GM12875 (cell line): ENCODE measurements around the gene COPB1.

Experiments
- H3K4me3 ChIP-seq: one replicate; pipeline ENCODE4 v1.5.1; 2011; ENCODE audit warnings: low read depth, low read length, control low read depth
- CTCF ChIP-seq: IDR thresholded peaks from 2 replicates; pipeline ENCODE4 v1.5.1; 2011; ENCODE audit warnings: low read depth, mild to moderate bottlenecking, control low read depth, inconsistent platforms, low read length, moderate library complexity, borderline replicate concordance; ENCODE audit not compliant: insufficient read depth

The COPB1 gene

GRCh38 chr11:14499560-14500180, at the start of gene COPB1:
Gene COPB1 (minus strand): TSS chr11:14499811. CDS start chr11:14498928, 883 bp downstream.
- TF ChIP-seq CTCF, result no peak
- peak within 1 kb of the TSS; percentile 87 for H3K4me3 ChIP-seq

- no peak overlapping the region for H3K4me3 ChIP-seq
- no peak for TF ChIP-seq CTCF
These were observed 47.8 kb upstream of the COPB1 start for GRCh38 chr11:14547440-14547839.

- TF ChIP-seq CTCF, result no peak
- no peak overlapping the region for H3K4me3 ChIP-seq
These were observed 47.1 kb upstream of the COPB1 start for GRCh38 chr11:14546672-14547071.

GRCh38 chr11:14544611-14545010, 45.0 kb upstream of the COPB1 start:
- H3K4me3 ChIP-seq, result no peak overlapping the region
- TF ChIP-seq CTCF, result no peak

- no peak overlapping the region for H3K4me3 ChIP-seq
- no peak for TF ChIP-seq CTCF
These were observed 43.6 kb upstream of the COPB1 start for GRCh38 chr11:14543260-14543659.

- no peak for TF ChIP-seq CTCF
- H3K4me3 ChIP-seq, result no peak overlapping the region
These were observed 42.7 kb upstream of the COPB1 start for GRCh38 chr11:14542324-14542723.

- H3K4me3 ChIP-seq, result no peak overlapping the region
- TF ChIP-seq CTCF, result no peak
These were observed 41.8 kb upstream of the COPB1 start for GRCh38 chr11:14541192-14541947.
